OCI-M1 (cell line): ENCODE results near the gene MACROD2.

Experiments
- DNase-seq: peaks from one replicate; lab custom pipeline; 2025; lab: John Stamatoyannopoulos, UW

MACROD2 gene

GRCh38 chr20:15674253-15675060, 1679.1 kb downstream of the MACROD2 start:
- DNase-seq: no peak

- DNase-seq: no peak
These were observed 1679.8 kb downstream of the MACROD2 start for GRCh38 chr20:15675061-15675514.

- no peak for DNase-seq
These were observed 1680.6 kb downstream of the MACROD2 start for GRCh38 chr20:15675813-15676484.

- no peak for DNase-seq
These were observed 1681.5 kb downstream of the MACROD2 start for GRCh38 chr20:15676815-15677214.

- DNase-seq: no peak
These were observed 1687.4 kb downstream of the MACROD2 start for GRCh38 chr20:15682690-15683089.

GRCh38 chr20:15692570-15692969, 1697.3 kb downstream of the MACROD2 start:
- no peak for DNase-seq

- DNase-seq: no peak
These were observed 1704.3 kb downstream of the MACROD2 start for GRCh38 chr20:15699431-15700146.

GRCh38 chr20:15700147-15700765, 1704.9 kb downstream of the MACROD2 start:
- no peak for DNase-seq

- DNase-seq: no peak
These were observed 1706.8 kb downstream of the MACROD2 start for GRCh38 chr20:15702161-15702560.

GRCh38 chr20:15703171-15703911, 1708.0 kb downstream of the MACROD2 start:
- DNase-seq: peak; percentile 34

- no peak for DNase-seq
These were observed 1710.7 kb downstream of the MACROD2 start for GRCh38 chr20:15705975-15706374.

- DNase-seq: no peak
These were observed 1711.4 kb downstream of the MACROD2 start for GRCh38 chr20:15706719-15707118.

GRCh38 chr20:15708984-15709598, 1713.8 kb downstream of the MACROD2 start:
- peak; percentile 60 for DNase-seq

- DNase-seq: no peak
These were observed 1715.3 kb downstream of the MACROD2 start for GRCh38 chr20:15710636-15711035.

- no peak for DNase-seq
These were observed 1715.9 kb downstream of the MACROD2 start for GRCh38 chr20:15711177-15711576.

GRCh38 chr20:15716256-15716655, 1720.9 kb downstream of the MACROD2 start:
- DNase-seq: no peak

GRCh38 chr20:15726416-15726815, 1731.1 kb downstream of the MACROD2 start:
- no peak for DNase-seq

- DNase-seq: no peak
These were observed 1738.7 kb downstream of the MACROD2 start for GRCh38 chr20:15734052-15734451.

GRCh38 chr20:15739035-15739434, 1743.7 kb downstream of the MACROD2 start:
- DNase-seq: no peak

- no peak for DNase-seq
These were observed 1744.9 kb downstream of the MACROD2 start for GRCh38 chr20:15740046-15740775.
